GM12892 (cell line): Measurements from ENCODE around the gene ZNF71.

Source experiments
- POLR2A ChIP-seq: IDR thresholded peaks from 2 replicates; pipeline ENCODE4 v1.6.1; 2011; ENCODE audit warnings: low read depth, low read length, control low read depth
- TAF1 ChIP-seq: IDR thresholded peaks from 2 replicates; pipeline ENCODE4 v1.6.1; 2011; ENCODE audit warnings: low read depth, mild to moderate bottlenecking, control low read depth, low read length, borderline replicate concordance

DNA sequence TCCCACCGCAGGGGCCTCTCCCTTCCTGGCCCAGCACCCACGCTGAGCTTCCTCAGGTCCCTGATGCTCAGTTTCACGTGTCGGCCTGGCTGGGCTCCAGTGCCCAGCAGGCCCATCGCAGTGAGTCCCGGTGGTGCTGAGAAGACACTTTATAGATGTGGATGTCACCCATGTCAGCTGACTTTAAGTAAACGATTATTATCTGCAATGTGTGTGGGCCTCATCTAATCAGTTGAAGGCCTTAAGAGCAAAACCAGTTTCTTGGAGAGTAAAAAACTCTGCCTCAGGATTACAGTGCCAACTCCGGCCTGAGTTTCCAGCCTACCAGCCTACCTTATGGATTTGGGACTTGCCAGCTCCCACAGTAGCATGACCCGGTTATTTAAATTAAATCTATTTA lies 30.6 kb downstream of the ZNF71 start:
- TF ChIP-seq POLR2A (no peak), TAF1 (no peak)
